Sigmoid colon (tissue), 4 donors: ENCODE data around the gene CLN6.

Experiments
- CTCF ChIP-seq, 4 experiments: fragments of 450-650 bp in 3 of 4; fragments of 200-600 bp in 1 of 4; IDR thresholded peaks; one replicate each; pipeline ENCODE4 v1.5.1; 2016 to 2019; ENCODE audit warnings: antibody characterized with exemption in 4 of 4, mild to moderate bottlenecking in 3 of 4, moderate library complexity in 2 of 4
- EP300 ChIP-seq, 4 donors: sonication (generic); formaldehyde crosslinking; IDR thresholded peaks; one replicate each; pipeline ENCODE4 v1.6.1; 2017; ENCODE audit warnings: antibody characterized with exemption in 4 of 4
- POLR2A ChIP-seq, 2 donors: fragments of 450-650 bp; IDR thresholded peaks; one replicate each; pipeline ENCODE4 v1.6.1; 2016; ENCODE audit warnings: antibody characterized with exemption in 2 of 2, mild to moderate bottlenecking in 2 of 2, moderate library complexity in 2 of 2
- POLR2AphosphoS5 ChIP-seq, 4 donors: sonication (generic); formaldehyde crosslinking; IDR thresholded peaks; one replicate each; pipeline ENCODE4 v1.6.1; 2017; ENCODE audit warnings: antibody characterized with exemption in 4 of 4

- TF ChIP-seq POLR2AphosphoS5 (IDR thresholded peaks at IDR 0.05) (no peak), CTCF (IDR thresholded peaks at IDR 0.05) (no peak), POLR2A (IDR thresholded peaks at IDR 0.05) (no peak), EP300 (IDR thresholded peaks at IDR 0.05) (no peak)
These were observed 30.2 kb downstream of the CLN6 start for GRCh38 chr15:68199340-68199739.
